Kidney epithelial cell (primary cell): ENCODE measurements around the gene DUSP6. TPM values are rescaled to one million over a fixed set of nuclear protein-coding genes. Genes with fewer than 3 reads are reported as not detected.

Source experiments
- DNase-seq: peaks from one replicate; pipeline ENCODE4 v3.0.0-alpha.2; 2010; ENCODE audit warnings: low read depth
- H3K27me3 ChIP-seq: 2 replicates; pipeline ENCODE4 v1.6.0; 2011; ENCODE audit warnings: low read length; ENCODE audit not compliant: control insufficient read depth, insufficient read depth
- H3K36me3 ChIP-seq: 2 replicates; pipeline ENCODE4 v1.5.1; 2011; ENCODE audit warnings: low read length; ENCODE audit not compliant: control insufficient read depth, insufficient read depth
- H3K4me3 ChIP-seq: 2 replicates; pipeline ENCODE4 v1.5.1; 2011; ENCODE audit warnings: low read depth, mild to moderate bottlenecking, control low read depth, low read length
- total RNA-seq: library from RNA; depleted of rRNA; stranded (reverse); fragments of >200 nt; gene quantifications from 2 replicates; pipeline ENCODE4 v1.2.3, GENCODE V29; 2015
- TF ChIP-seq, protein P1 (sequence below): IDR thresholded peaks from 2 replicates; pipeline ENCODE4 v1.5.1; 2011; ENCODE audit warnings: mild to moderate bottlenecking, moderate library complexity, low read length, control low read depth, inconsistent platforms; ENCODE audit not compliant: insufficient read depth, poor library complexity, severe bottlenecking

The DUSP6 gene
- total RNA-seq, 1 donor from 2014 or later, result 43.1 TPM

- H3K4me3 ChIP-seq, result no peak overlapping the region
Observed at GRCh38 chr12:89384807-89385206, 32.5 kb upstream of the DUSP6 start.

DNA sequence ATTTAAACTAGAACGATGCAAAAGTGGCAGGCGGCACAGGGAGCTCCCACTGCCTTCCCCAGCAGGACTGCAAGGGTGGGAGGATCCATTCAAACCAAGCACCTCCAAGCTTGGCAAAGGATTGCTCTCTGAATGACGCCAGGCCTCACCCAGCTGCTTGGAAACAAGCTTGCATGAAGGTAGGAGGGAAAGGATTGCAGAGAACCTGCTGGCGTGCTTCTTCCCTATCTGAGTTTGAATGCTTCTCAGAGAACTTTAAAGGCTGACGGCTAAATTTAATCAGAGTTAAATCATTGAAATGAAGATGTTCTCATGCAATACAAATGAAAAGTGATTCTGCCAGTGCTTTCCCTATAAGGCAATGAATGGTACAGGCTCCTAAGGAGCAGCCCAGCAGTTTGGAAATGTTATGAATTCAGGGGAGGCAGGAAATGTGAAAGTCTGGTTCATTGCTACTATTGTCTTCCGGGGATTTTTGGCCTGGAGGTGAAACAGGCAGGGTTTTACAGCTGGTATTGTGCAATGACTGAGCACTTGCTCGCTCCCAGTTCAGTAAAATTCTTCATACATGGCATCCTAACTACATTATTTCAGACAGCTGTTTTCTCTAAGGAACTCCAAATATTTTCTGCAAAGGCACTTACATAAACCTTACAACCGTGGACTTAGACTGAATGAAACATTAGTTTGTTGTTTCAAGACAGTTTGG, 31.9 kb upstream of the DUSP6 start:
- Histone ChIP-seq H3K4me3 (no peak overlapping the region), H3K36me3 (no peaks in the 10 kb centered on the region), H3K27me3 (no peaks in the 10 kb centered on the region)
- DNase-seq, result peak; percentile 52
- TF ChIP-seq, protein P1, sequence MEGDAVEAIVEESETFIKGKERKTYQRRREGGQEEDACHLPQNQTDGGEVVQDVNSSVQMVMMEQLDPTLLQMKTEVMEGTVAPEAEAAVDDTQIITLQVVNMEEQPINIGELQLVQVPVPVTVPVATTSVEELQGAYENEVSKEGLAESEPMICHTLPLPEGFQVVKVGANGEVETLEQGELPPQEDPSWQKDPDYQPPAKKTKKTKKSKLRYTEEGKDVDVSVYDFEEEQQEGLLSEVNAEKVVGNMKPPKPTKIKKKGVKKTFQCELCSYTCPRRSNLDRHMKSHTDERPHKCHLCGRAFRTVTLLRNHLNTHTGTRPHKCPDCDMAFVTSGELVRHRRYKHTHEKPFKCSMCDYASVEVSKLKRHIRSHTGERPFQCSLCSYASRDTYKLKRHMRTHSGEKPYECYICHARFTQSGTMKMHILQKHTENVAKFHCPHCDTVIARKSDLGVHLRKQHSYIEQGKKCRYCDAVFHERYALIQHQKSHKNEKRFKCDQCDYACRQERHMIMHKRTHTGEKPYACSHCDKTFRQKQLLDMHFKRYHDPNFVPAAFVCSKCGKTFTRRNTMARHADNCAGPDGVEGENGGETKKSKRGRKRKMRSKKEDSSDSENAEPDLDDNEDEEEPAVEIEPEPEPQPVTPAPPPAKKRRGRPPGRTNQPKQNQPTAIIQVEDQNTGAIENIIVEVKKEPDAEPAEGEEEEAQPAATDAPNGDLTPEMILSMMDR, result no peak

More at GRCh38 chr12:89384807-89385206, 32.5 kb upstream of the DUSP6 start:
- TF ChIP-seq, protein P1, result no peak
- Histone ChIP-seq H3K36me3 (no peaks in the 10 kb centered on the region), H3K27me3 (no peaks in the 10 kb centered on the region)
- DNase-seq, result no peak

- H3K27me3 ChIP-seq, result no peaks in the 10 kb centered on the region
- no peaks in the 10 kb centered on the region for H3K36me3 ChIP-seq
- TF ChIP-seq, protein P1, result no peak
- no peak overlapping the region for H3K4me3 ChIP-seq
- no peak for DNase-seq
Observed at GRCh38 chr12:89383235-89384049, 31.1 kb upstream of the DUSP6 start.

- DNase-seq, result no peak
- Histone ChIP-seq H3K36me3 (no peaks in the 10 kb centered on the region), H3K27me3 (no peaks in the 10 kb centered on the region), H3K4me3 (no peak overlapping the region)
- TF ChIP-seq, protein P1, result no peak
Observed at GRCh38 chr12:89382328-89382727, 30.0 kb upstream of the DUSP6 start.

DNA sequence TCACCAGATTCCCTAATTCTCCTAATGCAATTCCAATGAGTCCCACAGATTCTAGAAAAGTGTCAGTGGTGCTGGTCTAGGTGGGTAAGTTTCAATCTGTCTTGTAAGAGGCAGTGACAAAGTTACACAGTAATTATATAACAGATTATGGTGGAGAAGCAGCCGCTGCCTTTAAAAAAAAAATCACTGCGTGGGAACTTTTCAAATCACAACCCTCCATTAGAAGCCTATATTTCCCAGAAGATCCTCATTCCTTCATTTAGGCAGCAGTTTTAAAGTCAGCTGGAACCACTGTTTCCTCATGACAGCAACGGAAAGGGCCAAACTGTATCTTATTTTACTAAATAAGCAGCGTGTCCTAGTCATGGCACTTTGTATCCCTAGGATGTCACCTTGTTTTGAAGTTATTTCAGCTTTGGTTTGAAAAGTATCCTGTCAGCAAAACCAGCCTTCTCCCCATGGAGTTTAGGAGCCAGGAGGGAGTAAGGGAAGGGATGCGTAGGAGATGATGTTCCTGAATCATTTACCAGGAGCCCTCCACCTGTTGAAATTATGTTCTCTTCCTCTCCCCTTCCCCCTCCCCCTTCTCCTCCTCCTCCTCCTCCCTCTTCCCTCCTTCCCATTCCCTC, 27.7 kb upstream of the DUSP6 start:
- TF ChIP-seq, protein P1, result no peak
- Histone ChIP-seq H3K36me3 (no peaks in the 10 kb centered on the region), H3K27me3 (no peaks in the 10 kb centered on the region), H3K4me3 (no peak overlapping the region)
- DNase-seq, result no peak
